HFFc6 (cell line): ENCODE results near the gene AP4M1. TPM values are rescaled to one million over a fixed set of nuclear protein-coding genes. Genes with fewer than 3 reads are reported as not detected.

Source experiments
- DNase-seq: peaks from one replicate; pipeline ENCODE4 v3.0.0-alpha.2; 2018
- H3K27ac Mint-ChIP-seq: 2 replicates; pipeline ENCODE4 v1.8.0; 2020; ENCODE audit warnings: mild to moderate bottlenecking, mixed read lengths
- H3K27me3 Mint-ChIP-seq: 2 replicates; pipeline ENCODE4 v1.8.0; 2021; ENCODE audit warnings: mild to moderate bottlenecking, moderate library complexity, mixed read lengths; ENCODE audit not compliant: insufficient read depth
- H3K36me3 Mint-ChIP-seq: 2 replicates; pipeline ENCODE4 v1.8.0; 2021; ENCODE audit warnings: low read depth, mixed read lengths
- H3K4me1 Mint-ChIP-seq: 2 replicates; pipeline ENCODE4 v1.8.0; 2020; ENCODE audit warnings: low read depth, mixed read lengths
- H3K4me3 Mint-ChIP-seq: 2 replicates; pipeline ENCODE4 v1.8.0; 2020; ENCODE audit warnings: mild to moderate bottlenecking, moderate library complexity, mixed read lengths
- H3K9me3 Mint-ChIP-seq: 2 replicates; pipeline ENCODE4 v1.8.0; 2020; ENCODE audit warnings: mild to moderate bottlenecking, mixed read lengths
- CTCF ChIP-seq: fragments of 200-600 bp; sonication (generic); IDR thresholded peaks from 2 replicates; pipeline ENCODE4 v1.5.0; 2021; ENCODE audit warnings: antibody characterized with exemption, mild to moderate bottlenecking
- total RNA-seq, 6 experiments: library from RNA; stranded (reverse); fragmentation: NEBNext Ultra II Directional; extraction: Animal tissue kit (Norgen Biotek cat#: 25700); gene quantifications; 2 replicates in 1 of 6; 3 replicates in 5 of 6; pipeline ENCODE4 v1.2.3, GENCODE V29; 2021

AP4M1 gene
- total RNA-seq, 6 experiments from 2014 or later: 20.2 to 24.5 (median 21.9) TPM

- peaks cover 78% of the 10 kb centered on the region for H3K4me1 Mint-ChIP-seq
- H3K27ac Mint-ChIP-seq: peak overlapping the region; percentile 90
- H3K27me3 Mint-ChIP-seq: peaks cover 2% of the 10 kb centered on the region
- peak; percentile 35 for DNase-seq
- H3K36me3 Mint-ChIP-seq: peaks cover 46% of the 10 kb centered on the region
- H3K9me3 Mint-ChIP-seq: no peaks in the 10 kb centered on the region
- TF ChIP-seq CTCF: no peak
- peak overlapping the region; percentile 92 for H3K4me3 Mint-ChIP-seq
Measured at GRCh38 chr7:100090527-100091410, 10.7 kb upstream of the AP4M1 start.

- Mint-ChIP-seq H3K4me3 (peak overlapping the region; percentile 92), H3K9me3 (no peaks in the 10 kb centered on the region), H3K4me1 (peaks cover 72% of the 10 kb centered on the region), H3K36me3 (peaks cover 53% of the 10 kb centered on the region), H3K27me3 (peaks cover 2% of the 10 kb centered on the region), H3K27ac (peak overlapping the region; percentile 90)
- TF ChIP-seq CTCF: peak; percentile 45
- DNase-seq: peak; percentile 43
Measured at GRCh38 chr7:100091411-100092181, 9.8 kb upstream of the AP4M1 start.

GRCh38 chr7:100093054-100093453 lies 8.4 kb upstream of the AP4M1 start:
- Mint-ChIP-seq H3K27me3 (peaks cover 2% of the 10 kb centered on the region), H3K9me3 (no peaks in the 10 kb centered on the region), H3K27ac (peak overlapping the region; percentile 67), H3K4me1 (peaks cover 61% of the 10 kb centered on the region), H3K4me3 (no peak overlapping the region), H3K36me3 (peaks cover 64% of the 10 kb centered on the region)
- no peak for TF ChIP-seq CTCF
- no peak for DNase-seq

GRCh38 chr7:100093498-100093897 lies 7.9 kb upstream of the AP4M1 start:
- H3K36me3 Mint-ChIP-seq: peaks cover 69% of the 10 kb centered on the region
- no peak overlapping the region for H3K4me3 Mint-ChIP-seq
- H3K27ac Mint-ChIP-seq: peak overlapping the region; percentile 67
- peaks cover 61% of the 10 kb centered on the region for H3K4me1 Mint-ChIP-seq
- no peak for DNase-seq
- peaks cover 2% of the 10 kb centered on the region for H3K27me3 Mint-ChIP-seq
- no peak for TF ChIP-seq CTCF
- no peaks in the 10 kb centered on the region for H3K9me3 Mint-ChIP-seq

GRCh38 chr7:100093925-100094486 lies 7.4 kb upstream of the AP4M1 start:
- peaks cover 74% of the 10 kb centered on the region for H3K36me3 Mint-ChIP-seq

More at GRCh38 chr7:100093925-100094486, 7.4 kb upstream of the AP4M1 start:
- no peak for DNase-seq
- Mint-ChIP-seq H3K27ac (peak overlapping the region; percentile 67), H3K9me3 (no peaks in the 10 kb centered on the region), H3K4me3 (no peak overlapping the region), H3K27me3 (peaks cover 2% of the 10 kb centered on the region), H3K4me1 (peaks cover 66% of the 10 kb centered on the region)
- TF ChIP-seq CTCF: no peak
